Skeletal muscle tissue (tissue), 1 donor: ENCODE data around the gene E2F7. TPM values are rescaled to one million over a fixed set of nuclear protein-coding genes. Genes with fewer than 3 reads are reported as not detected.

Experiments used
- total RNA-seq: library from RNA; depleted of rRNA; stranded (reverse); fragments of >200 nt; gene quantifications from one replicate; pipeline ENCODE4 v1.2.3, GENCODE V29; 2014

The E2F7 gene
- total RNA-seq, 1 donor from 2014 or later: 1.0 TPM

Other genes with a start within 250 kb of the E2F7 start
- 20.4 TPM for gene CSRP2, start 186.6 kb downstream of the E2F7 start, total RNA-seq